HG02840 (cell line): ENCODE data around the gene LPO.

ENCODE experiments used
- ATAC-seq: cut with Tn5 transposase; IDR thresholded peaks from one replicate; pipeline ENCODE4 v1.9.1; 2021; ENCODE audit warnings: mild to moderate bottlenecking, moderate library complexity, moderate number of reproducible peaks; ENCODE audit not compliant: unreplicated experiment, low FRiP score

Gene LPO

GRCh38 chr17:58228679-58229078, 9.7 kb upstream of the LPO start:
- ATAC-seq, result no peak

GRCh38 chr17:58229384-58229783, 9.0 kb upstream of the LPO start:
- no peak for ATAC-seq

GRCh38 chr17:58229881-58230280, 8.5 kb upstream of the LPO start:
- no peak for ATAC-seq

GRCh38 chr17:58231641-58232040, 6.7 kb upstream of the LPO start:
- ATAC-seq, result no peak

GRCh38 chr17:58232707-58233156, 5.7 kb upstream of the LPO start:
- no peak for ATAC-seq

GRCh38 chr17:58233543-58233942, 4.8 kb upstream of the LPO start:
- ATAC-seq, result no peak

- ATAC-seq, result no peak
These were observed 3.9 kb upstream of the LPO start for GRCh38 chr17:58234512-58234911.

- ATAC-seq, result no peak
These were observed 2.6 kb upstream of the LPO start for GRCh38 chr17:58235821-58236220.

- no peak for ATAC-seq
These were observed 2.0 kb upstream of the LPO start for GRCh38 chr17:58236394-58236793.

GRCh38 chr17:58239987-58240386, 1.6 kb downstream of the LPO start:
- no peak for ATAC-seq

GRCh38 chr17:58242171-58242784, 3.9 kb downstream of the LPO start:
- no peak for ATAC-seq

- ATAC-seq, result no peak
These were observed 6.6 kb downstream of the LPO start for GRCh38 chr17:58244963-58245362.

GRCh38 chr17:58245428-58246103, 7.2 kb downstream of the LPO start:
- ATAC-seq, result no peak

GRCh38 chr17:58246104-58246740, 7.8 kb downstream of the LPO start:
- no peak for ATAC-seq

GRCh38 chr17:58246781-58247180, 8.4 kb downstream of the LPO start:
- no peak for ATAC-seq

GRCh38 chr17:58247511-58248363, 9.4 kb downstream of the LPO start:
- ATAC-seq, result no peak

- ATAC-seq, result no peak
These were observed 10.5 kb downstream of the LPO start for GRCh38 chr17:58248955-58249269.

GRCh38 chr17:58249270-58250133, 11.1 kb downstream of the LPO start:
- no peak for ATAC-seq

- ATAC-seq, result no peak
These were observed 12.1 kb downstream of the LPO start for GRCh38 chr17:58250344-58251011.

GRCh38 chr17:58252141-58252540, 13.8 kb downstream of the LPO start:
- no peak for ATAC-seq
